ENCODE measurements around the gene OSGIN1. TPM values are rescaled to one million over a fixed set of nuclear protein-coding genes. Genes with fewer than 3 reads are reported as not detected.
A peak's percentile ranks its signal among the peaks of the same experiment; 100 is the strongest.

OSGIN1 gene
- total RNA-seq, 1 donor from 2014 or later = 2.2 TPM

- H3K36me3 Mint-ChIP-seq (ENCODE audit: low read depth) = no peaks in the 10 kb centered on the region
Measured at GRCh38 chr16:83960521-83961249, 7.6 kb downstream of the OSGIN1 start.

GRCh38 chr16:83961591-83961990, 8.6 kb downstream of the OSGIN1 start:
- Mint-ChIP-seq H3K4me3 (no peak overlapping the region), H3K27ac (no peak overlapping the region), H3K4me1 (ENCODE audit: low read depth) (peaks cover 5% of the 10 kb centered on the region), H3K27me3 (ENCODE audit: insufficient read depth) (peaks cover 1% of the 10 kb centered on the region), H3K36me3 (ENCODE audit: low read depth) (no peaks in the 10 kb centered on the region), H3K9me3 (no peaks in the 10 kb centered on the region)
- DNase-seq (ENCODE audit: low spot score) = no peak
- intact Hi-C loops (cut with micrococcal nuclease) = no loop called here

More at GRCh38 chr16:83960521-83961249, 7.6 kb downstream of the OSGIN1 start:
- no peaks in the 10 kb centered on the region for H3K9me3 Mint-ChIP-seq
- no peak overlapping the region for H3K27ac Mint-ChIP-seq
- H3K4me1 Mint-ChIP-seq (ENCODE audit: low read depth) = peaks cover 6% of the 10 kb centered on the region
- no peak for DNase-seq (ENCODE audit: low spot score)
- peaks cover 1% of the 10 kb centered on the region for H3K27me3 Mint-ChIP-seq (ENCODE audit: insufficient read depth)
- H3K4me3 Mint-ChIP-seq = no peak overlapping the region
- intact Hi-C loops (cut with micrococcal nuclease) = no loop called here

- Mint-ChIP-seq H3K9me3 (no peaks in the 10 kb centered on the region), H3K27ac (no peak overlapping the region), H3K27me3 (ENCODE audit: insufficient read depth) (peaks cover 4% of the 10 kb centered on the region), H3K4me3 (no peak overlapping the region), H3K36me3 (ENCODE audit: low read depth) (no peaks in the 10 kb centered on the region), H3K4me1 (ENCODE audit: low read depth) (no peaks in the 10 kb centered on the region)
- intact Hi-C loops (cut with micrococcal nuclease) = no loop called here
- DNase-seq (ENCODE audit: low spot score) = no peak
Measured at GRCh38 chr16:83963277-83964119, 10.5 kb downstream of the OSGIN1 start.

- H3K36me3 Mint-ChIP-seq (ENCODE audit: low read depth) = no peaks in the 10 kb centered on the region
- H3K27me3 Mint-ChIP-seq (ENCODE audit: insufficient read depth) = peaks cover 11% of the 10 kb centered on the region
- no peak overlapping the region for H3K27ac Mint-ChIP-seq
- H3K4me3 Mint-ChIP-seq = no peak overlapping the region
- no peak for DNase-seq (ENCODE audit: low spot score)
- intact Hi-C loops (cut with micrococcal nuclease) = no loop called here
- no peaks in the 10 kb centered on the region for H3K4me1 Mint-ChIP-seq (ENCODE audit: low read depth)
- H3K9me3 Mint-ChIP-seq = no peaks in the 10 kb centered on the region
Measured at GRCh38 chr16:83964684-83965443, 11.8 kb downstream of the OSGIN1 start.

- no peak for DNase-seq (ENCODE audit: low spot score)
- intact Hi-C loops (cut with micrococcal nuclease) = no loop called here
- Mint-ChIP-seq H3K27ac (no peak overlapping the region), H3K4me3 (no peak overlapping the region), H3K27me3 (ENCODE audit: insufficient read depth) (peaks cover 13% of the 10 kb centered on the region), H3K36me3 (ENCODE audit: low read depth) (no peaks in the 10 kb centered on the region), H3K9me3 (no peaks in the 10 kb centered on the region), H3K4me1 (ENCODE audit: low read depth) (no peaks in the 10 kb centered on the region)
Measured at GRCh38 chr16:83965444-83966152, 12.6 kb downstream of the OSGIN1 start.

GRCh38 chr16:83966153-83966696, 13.2 kb downstream of the OSGIN1 start:
- H3K36me3 Mint-ChIP-seq (ENCODE audit: low read depth) = no peaks in the 10 kb centered on the region
- H3K4me1 Mint-ChIP-seq (ENCODE audit: low read depth) = no peaks in the 10 kb centered on the region
- peaks cover 13% of the 10 kb centered on the region for H3K27me3 Mint-ChIP-seq (ENCODE audit: insufficient read depth)
- no peak overlapping the region for H3K4me3 Mint-ChIP-seq
- H3K27ac Mint-ChIP-seq = no peak overlapping the region
- DNase-seq (ENCODE audit: low spot score) = no peak
- no peaks in the 10 kb centered on the region for H3K9me3 Mint-ChIP-seq
- intact Hi-C loops (cut with micrococcal nuclease) = no loop called here

GRCh38 chr16:83967091-83967490, 14.1 kb downstream of the OSGIN1 start:
- H3K27me3 Mint-ChIP-seq (ENCODE audit: insufficient read depth) = peaks cover 13% of the 10 kb centered on the region
- no peaks in the 10 kb centered on the region for H3K36me3 Mint-ChIP-seq (ENCODE audit: low read depth)
- no peak overlapping the region for H3K4me3 Mint-ChIP-seq
- H3K4me1 Mint-ChIP-seq (ENCODE audit: low read depth) = no peaks in the 10 kb centered on the region
- intact Hi-C loops (cut with micrococcal nuclease) = no loop called here
- DNase-seq (ENCODE audit: low spot score) = no peak
- no peak overlapping the region for H3K27ac Mint-ChIP-seq
- no peaks in the 10 kb centered on the region for H3K9me3 Mint-ChIP-seq

- no peaks in the 10 kb centered on the region for H3K36me3 Mint-ChIP-seq (ENCODE audit: low read depth)
- DNase-seq (ENCODE audit: low spot score) = no peak
- no peaks in the 10 kb centered on the region for H3K9me3 Mint-ChIP-seq
- no peaks in the 10 kb centered on the region for H3K4me1 Mint-ChIP-seq (ENCODE audit: low read depth)
- no peak within 1 kb of the TSS for H3K27ac Mint-ChIP-seq
- peak within 1 kb of the TSS; percentile 50 for H3K4me3 Mint-ChIP-seq
- intact Hi-C loops (cut with micrococcal nuclease) = no loop called here
- peaks cover 13% of the 10 kb centered on the region for H3K27me3 Mint-ChIP-seq (ENCODE audit: insufficient read depth)
Measured at GRCh38 chr16:83967838-83968305, 14.8 kb downstream of the OSGIN1 start, which contains the start of gene NECAB2. Gene NECAB2 (plus strand): TSS chr16:83968244. CDS start chr16:83968649, 405 bp downstream.

- H3K9me3 Mint-ChIP-seq = no peaks in the 10 kb centered on the region
- peaks cover 13% of the 10 kb centered on the region for H3K27me3 Mint-ChIP-seq (ENCODE audit: insufficient read depth)
- no peaks in the 10 kb centered on the region for H3K4me1 Mint-ChIP-seq (ENCODE audit: low read depth)
- no peak overlapping the region for H3K27ac Mint-ChIP-seq
- no peak for DNase-seq (ENCODE audit: low spot score)
- H3K4me3 Mint-ChIP-seq = no peak overlapping the region
- intact Hi-C loops (cut with micrococcal nuclease) = no loop called here
- H3K36me3 Mint-ChIP-seq (ENCODE audit: low read depth) = no peaks in the 10 kb centered on the region
Measured at GRCh38 chr16:83968306-83968851, 15.3 kb downstream of the OSGIN1 start.

GRCh38 chr16:83968891-83969649, 16.0 kb downstream of the OSGIN1 start:
- H3K36me3 Mint-ChIP-seq (ENCODE audit: low read depth) = no peaks in the 10 kb centered on the region
- intact Hi-C loops (cut with micrococcal nuclease) = no loop called here
- no peak overlapping the region for H3K27ac Mint-ChIP-seq
- H3K27me3 Mint-ChIP-seq (ENCODE audit: insufficient read depth) = peaks cover 13% of the 10 kb centered on the region
- no peaks in the 10 kb centered on the region for H3K4me1 Mint-ChIP-seq (ENCODE audit: low read depth)
- no peak overlapping the region for H3K4me3 Mint-ChIP-seq
- no peaks in the 10 kb centered on the region for H3K9me3 Mint-ChIP-seq
- DNase-seq (ENCODE audit: low spot score) = no peak

- intact Hi-C loops (cut with micrococcal nuclease) = no loop called here
- no peaks in the 10 kb centered on the region for H3K4me1 Mint-ChIP-seq (ENCODE audit: low read depth)
- H3K36me3 Mint-ChIP-seq (ENCODE audit: low read depth) = no peaks in the 10 kb centered on the region
- H3K27me3 Mint-ChIP-seq (ENCODE audit: insufficient read depth) = peaks cover 13% of the 10 kb centered on the region
- H3K9me3 Mint-ChIP-seq = no peaks in the 10 kb centered on the region
- peak overlapping the region; percentile 55 for H3K27ac Mint-ChIP-seq
- no peak for DNase-seq (ENCODE audit: low spot score)
- no peak overlapping the region for H3K4me3 Mint-ChIP-seq
Measured at GRCh38 chr16:83969771-83970429, 16.9 kb downstream of the OSGIN1 start.

All from activated T-helper 1 cell treated with anti-CD3 and anti-CD28 coated beads, Interleukin-12 subunit alpha, Interleukin-12 subunit beta, Interleukin-2, Interleukin-4 antibody, amounts not matched to agents 30 ng/mL and 10 ng/mL and 1 ng/mL, durations not matched to agents 14 hours and 24 hours and 36 hours (primary cell).